GM12878 (cell line): ENCODE measurements around the gene ZBTB38.

Source experiments
- CHD1 ChIP-seq: IDR thresholded peaks from 2 replicates; pipeline ENCODE4 v1.6.1; 2012; ENCODE audit warnings: low read depth, low read length, improper control_type of control experiment
- POLR2AphosphoS5 ChIP-seq: IDR thresholded peaks from 2 replicates; pipeline ENCODE4 v1.6.1; 2011; ENCODE audit warnings: mild to moderate bottlenecking, low read length, inconsistent platforms
- SREBF2 ChIP-seq: IDR thresholded peaks from 2 replicates; pipeline ENCODE4 v1.6.1; 2012; ENCODE audit warnings: mild to moderate bottlenecking, low read length
- TF ChIP-seq, protein P1 (sequence below): IDR thresholded peaks from 2 replicates; pipeline ENCODE4 v1.6.1; 2012; ENCODE audit warnings: mild to moderate bottlenecking, low read depth, low read length
- TF ChIP-seq, protein P2 (sequence below), 3 experiments: IDR thresholded peaks in 2 of 3; conservative IDR thresholded peaks in 1 of 3; 2 replicates each; pipeline ENCODE4 v1.5.1; 2011; ENCODE audit warnings: low read depth in 3 of 3, low read length in 3 of 3, mild to moderate bottlenecking in 3 of 3, control low read depth in 2 of 3, moderate library complexity in 2 of 3, inconsistent platforms in 1 of 3, mixed read lengths in 1 of 3; ENCODE audit not compliant: control insufficient read depth in 2 of 3, insufficient read depth in 1 of 3; ENCODE audit errors: extremely low read depth in 1 of 3

- no peak for TF ChIP-seq CHD1
- no peak for TF ChIP-seq POLR2AphosphoS5
- no peak for TF ChIP-seq SREBF2
- TF ChIP-seq, protein P1, sequence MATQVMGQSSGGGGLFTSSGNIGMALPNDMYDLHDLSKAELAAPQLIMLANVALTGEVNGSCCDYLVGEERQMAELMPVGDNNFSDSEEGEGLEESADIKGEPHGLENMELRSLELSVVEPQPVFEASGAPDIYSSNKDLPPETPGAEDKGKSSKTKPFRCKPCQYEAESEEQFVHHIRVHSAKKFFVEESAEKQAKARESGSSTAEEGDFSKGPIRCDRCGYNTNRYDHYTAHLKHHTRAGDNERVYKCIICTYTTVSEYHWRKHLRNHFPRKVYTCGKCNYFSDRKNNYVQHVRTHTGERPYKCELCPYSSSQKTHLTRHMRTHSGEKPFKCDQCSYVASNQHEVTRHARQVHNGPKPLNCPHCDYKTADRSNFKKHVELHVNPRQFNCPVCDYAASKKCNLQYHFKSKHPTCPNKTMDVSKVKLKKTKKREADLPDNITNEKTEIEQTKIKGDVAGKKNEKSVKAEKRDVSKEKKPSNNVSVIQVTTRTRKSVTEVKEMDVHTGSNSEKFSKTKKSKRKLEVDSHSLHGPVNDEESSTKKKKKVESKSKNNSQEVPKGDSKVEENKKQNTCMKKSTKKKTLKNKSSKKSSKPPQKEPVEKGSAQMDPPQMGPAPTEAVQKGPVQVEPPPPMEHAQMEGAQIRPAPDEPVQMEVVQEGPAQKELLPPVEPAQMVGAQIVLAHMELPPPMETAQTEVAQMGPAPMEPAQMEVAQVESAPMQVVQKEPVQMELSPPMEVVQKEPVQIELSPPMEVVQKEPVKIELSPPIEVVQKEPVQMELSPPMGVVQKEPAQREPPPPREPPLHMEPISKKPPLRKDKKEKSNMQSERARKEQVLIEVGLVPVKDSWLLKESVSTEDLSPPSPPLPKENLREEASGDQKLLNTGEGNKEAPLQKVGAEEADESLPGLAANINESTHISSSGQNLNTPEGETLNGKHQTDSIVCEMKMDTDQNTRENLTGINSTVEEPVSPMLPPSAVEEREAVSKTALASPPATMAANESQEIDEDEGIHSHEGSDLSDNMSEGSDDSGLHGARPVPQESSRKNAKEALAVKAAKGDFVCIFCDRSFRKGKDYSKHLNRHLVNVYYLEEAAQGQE, result no peak
- TF ChIP-seq, protein P2, sequence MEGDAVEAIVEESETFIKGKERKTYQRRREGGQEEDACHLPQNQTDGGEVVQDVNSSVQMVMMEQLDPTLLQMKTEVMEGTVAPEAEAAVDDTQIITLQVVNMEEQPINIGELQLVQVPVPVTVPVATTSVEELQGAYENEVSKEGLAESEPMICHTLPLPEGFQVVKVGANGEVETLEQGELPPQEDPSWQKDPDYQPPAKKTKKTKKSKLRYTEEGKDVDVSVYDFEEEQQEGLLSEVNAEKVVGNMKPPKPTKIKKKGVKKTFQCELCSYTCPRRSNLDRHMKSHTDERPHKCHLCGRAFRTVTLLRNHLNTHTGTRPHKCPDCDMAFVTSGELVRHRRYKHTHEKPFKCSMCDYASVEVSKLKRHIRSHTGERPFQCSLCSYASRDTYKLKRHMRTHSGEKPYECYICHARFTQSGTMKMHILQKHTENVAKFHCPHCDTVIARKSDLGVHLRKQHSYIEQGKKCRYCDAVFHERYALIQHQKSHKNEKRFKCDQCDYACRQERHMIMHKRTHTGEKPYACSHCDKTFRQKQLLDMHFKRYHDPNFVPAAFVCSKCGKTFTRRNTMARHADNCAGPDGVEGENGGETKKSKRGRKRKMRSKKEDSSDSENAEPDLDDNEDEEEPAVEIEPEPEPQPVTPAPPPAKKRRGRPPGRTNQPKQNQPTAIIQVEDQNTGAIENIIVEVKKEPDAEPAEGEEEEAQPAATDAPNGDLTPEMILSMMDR (IDR thresholded peaks at IDR 0.05 in 2 of 3, conservative IDR thresholded peaks at IDR 0.05 in 1 of 3; ENCODE audit: control insufficient read depth in 2 of 3, extremely low read depth in 1 of 3, insufficient read depth in 1 of 3, low read depth in 3 of 3, low read length in 3 of 3), result no peak
Observed at GRCh38 chr3:141407047-141407446, 38.7 kb downstream of the ZBTB38 start.
